ENCODE data around the gene KANTR. TPM values are rescaled to one million over a fixed set of nuclear protein-coding genes. Genes with fewer than 3 reads are reported as not detected.
A peak's percentile ranks its signal among the peaks of the same experiment; 100 is the strongest.

Gene KANTR
- total RNA-seq, 3 donors from 2014 or later = 16.8 to 30.7 (median 29.8) TPM

DNA sequence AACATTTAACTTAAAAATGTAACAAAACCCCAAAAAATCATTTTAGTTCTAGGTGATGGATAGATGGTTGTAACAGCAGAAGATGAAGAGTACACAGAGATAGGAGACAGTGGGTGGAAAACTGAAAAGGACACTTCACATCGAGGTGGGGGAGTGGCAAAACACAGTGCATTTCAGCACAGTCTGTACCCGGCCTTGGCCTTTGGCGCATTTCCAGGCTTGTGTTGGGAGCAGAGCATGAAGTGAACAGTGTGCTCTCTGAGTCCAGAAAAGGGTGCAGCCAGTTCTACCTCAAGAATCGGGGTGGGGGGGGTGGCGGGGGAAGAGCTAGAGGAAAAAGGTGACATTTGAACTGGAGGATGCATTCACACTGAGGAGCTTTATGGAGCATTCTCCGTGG lies 7.5 kb upstream of the KANTR start:
- peak in 1 of 2 donors; percentile 63 for DNase-seq (ENCODE audit: low spot score in 2 of 2)
- no peaks in the 10 kb centered on the region for H3K36me3 ChIP-seq
- peak overlapping the region; percentile 18 to 91 for H3K27ac ChIP-seq
- peaks cover 0 to 50% of the 10 kb centered on the region in 2 donors for H3K27me3 ChIP-seq
- H3K9me3 ChIP-seq = no peaks in the 10 kb centered on the region
- H3K4me3 ChIP-seq = peak overlapping the region in 1 of 3 donors; percentile 28
- H3K4me1 ChIP-seq = no peaks in the 10 kb centered on the region
- intact Hi-C loops (cut with DNase I; ENCODE audit: low total_unique reads) = no loop called here
- TF ChIP-seq POLR2AphosphoS5 (IDR thresholded peaks at IDR 0.05) (no peak), POLR2A (IDR thresholded peaks at IDR 0.05) (no peak)
- TF ChIP-seq, protein P1, sequence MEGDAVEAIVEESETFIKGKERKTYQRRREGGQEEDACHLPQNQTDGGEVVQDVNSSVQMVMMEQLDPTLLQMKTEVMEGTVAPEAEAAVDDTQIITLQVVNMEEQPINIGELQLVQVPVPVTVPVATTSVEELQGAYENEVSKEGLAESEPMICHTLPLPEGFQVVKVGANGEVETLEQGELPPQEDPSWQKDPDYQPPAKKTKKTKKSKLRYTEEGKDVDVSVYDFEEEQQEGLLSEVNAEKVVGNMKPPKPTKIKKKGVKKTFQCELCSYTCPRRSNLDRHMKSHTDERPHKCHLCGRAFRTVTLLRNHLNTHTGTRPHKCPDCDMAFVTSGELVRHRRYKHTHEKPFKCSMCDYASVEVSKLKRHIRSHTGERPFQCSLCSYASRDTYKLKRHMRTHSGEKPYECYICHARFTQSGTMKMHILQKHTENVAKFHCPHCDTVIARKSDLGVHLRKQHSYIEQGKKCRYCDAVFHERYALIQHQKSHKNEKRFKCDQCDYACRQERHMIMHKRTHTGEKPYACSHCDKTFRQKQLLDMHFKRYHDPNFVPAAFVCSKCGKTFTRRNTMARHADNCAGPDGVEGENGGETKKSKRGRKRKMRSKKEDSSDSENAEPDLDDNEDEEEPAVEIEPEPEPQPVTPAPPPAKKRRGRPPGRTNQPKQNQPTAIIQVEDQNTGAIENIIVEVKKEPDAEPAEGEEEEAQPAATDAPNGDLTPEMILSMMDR (IDR thresholded peaks at IDR 0.05) = no peak

DNA sequence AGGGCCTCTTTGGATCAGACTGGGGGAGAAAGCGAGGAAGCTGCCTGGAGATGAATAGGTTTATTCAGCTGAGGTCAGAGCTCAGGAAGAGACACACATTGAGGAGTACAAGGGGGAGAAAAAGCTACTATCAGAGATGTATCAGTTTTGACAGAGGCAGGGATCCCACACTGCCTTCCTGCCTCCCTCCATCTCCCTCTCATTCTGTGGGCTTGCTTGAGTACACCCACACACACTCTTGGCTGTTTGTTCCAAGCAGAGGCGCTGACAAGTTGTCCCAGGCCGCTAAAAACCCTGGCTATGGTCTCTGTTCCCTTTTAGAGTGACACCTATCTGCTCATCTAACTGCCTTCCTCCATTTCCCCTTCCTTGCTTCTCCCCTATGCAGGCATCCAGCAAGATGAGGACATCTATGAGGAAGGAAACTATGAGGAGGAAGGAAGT lies 6.5 kb upstream of the KANTR start:
- Histone ChIP-seq H3K36me3 (no peaks in the 10 kb centered on the region), H3K4me1 (no peaks in the 10 kb centered on the region), H3K4me3 (peak overlapping the region in 2 of 3 donors; percentile 28 to 46), H3K27ac (peak overlapping the region; percentile 85 to 91), H3K27me3 (peaks cover 0 to 50% of the 10 kb centered on the region in 2 donors), H3K9me3 (no peaks in the 10 kb centered on the region)
- intact Hi-C loops (cut with DNase I; ENCODE audit: low total_unique reads) = no loop called here
- TF ChIP-seq POLR2A (IDR thresholded peaks at IDR 0.05) (no peak), POLR2AphosphoS5 (IDR thresholded peaks at IDR 0.05) (no peak)
- TF ChIP-seq, protein P1 (IDR thresholded peaks at IDR 0.05) = no peak
- no peak for DNase-seq (ENCODE audit: low spot score in 2 of 2)

GRCh38 chrX:53088136-53088974 lies 5.6 kb upstream of the KANTR start:
- Histone ChIP-seq H3K4me1 (no peaks in the 10 kb centered on the region), H3K4me3 (peak overlapping the region; percentile 33 to 61 (median 46)), H3K36me3 (no peaks in the 10 kb centered on the region), H3K27ac (peak overlapping the region; percentile 85 to 91), H3K9me3 (no peaks in the 10 kb centered on the region), H3K27me3 (peaks cover 0 to 45% of the 10 kb centered on the region in 2 donors)
- TF ChIP-seq POLR2AphosphoS5 (IDR thresholded peaks at IDR 0.05) = peak in 2 of 3 donors; percentile 44 to 65
- TF ChIP-seq, protein P1 (IDR thresholded peaks at IDR 0.05) = no peak
- intact Hi-C loops (cut with DNase I; ENCODE audit: low total_unique reads) = no loop called here
- peak; percentile 78 to 85 for DNase-seq (ENCODE audit: low spot score in 2 of 2)

GRCh38 chrX:53089224-53089842 lies 4.6 kb upstream of the KANTR start:
- Histone ChIP-seq H3K4me1 (no peaks in the 10 kb centered on the region), H3K27ac (peak overlapping the region; percentile 85 to 91), H3K27me3 (peaks cover 0 to 38% of the 10 kb centered on the region in 2 donors), H3K9me3 (no peaks in the 10 kb centered on the region), H3K4me3 (peak overlapping the region; percentile 33 to 61 (median 46)), H3K36me3 (no peaks in the 10 kb centered on the region)
- DNase-seq (ENCODE audit: low spot score in 2 of 2) = no peak
- TF ChIP-seq, protein P1 (IDR thresholded peaks at IDR 0.05) = peak; percentile 48 to 73 (median 58)
- TF ChIP-seq POLR2AphosphoS5 (IDR thresholded peaks at IDR 0.05) = no peak
- no peak for TF ChIP-seq POLR2A (IDR thresholded peaks at IDR 0.05)
- intact Hi-C loops (cut with DNase I; ENCODE audit: low total_unique reads) = no loop called here

GRCh38 chrX:53089925-53090324 lies 4.0 kb upstream of the KANTR start:
- intact Hi-C loops (cut with DNase I; ENCODE audit: low total_unique reads) = no loop called here
- peaks cover 0 to 41% of the 10 kb centered on the region in 2 donors for H3K27me3 ChIP-seq
- TF ChIP-seq, protein P1 (IDR thresholded peaks at IDR 0.05) = no peak
- TF ChIP-seq POLR2AphosphoS5 (IDR thresholded peaks at IDR 0.05) (no peak), POLR2A (IDR thresholded peaks at IDR 0.05) (no peak)
- no peaks in the 10 kb centered on the region for H3K36me3 ChIP-seq
- H3K27ac ChIP-seq = no peak overlapping the region
- no peak for DNase-seq (ENCODE audit: low spot score in 2 of 2)
- no peak overlapping the region for H3K4me3 ChIP-seq
- no peaks in the 10 kb centered on the region for H3K9me3 ChIP-seq
- H3K4me1 ChIP-seq = no peaks in the 10 kb centered on the region
